ENCODE results near the gene CCDC12. TPM values are rescaled to one million over a fixed set of nuclear protein-coding genes. Genes with fewer than 3 reads are reported as not detected.

CCDC12 gene
- total and polyA plus RNA-seq, 2 donors (not counting 1 experiment from before 2014, with no cell fraction given) = 84.0 to 97.3 TPM

GRCh38 chr3:46934072-46934471, 42.5 kb downstream of the CCDC12 start:
- ChIA-PET POLR2A (no interaction called here), CTCF (interaction anchor here (1.1 to 13.6 kb wide), 5 partner anchors 12 to 61 kb away, joined by 3 to 146 read pairs (median 4); partner anchors contain the start of gene CCDC12)
- Histone ChIP-seq H3K27ac (ENCODE audit: low read length in 2 of 2) (peak overlapping the region in 1 of 2 donors; percentile 62), H3K36me3 (replicated peaks in 1 of 2; ENCODE audit: control extremely low read depth in 1 of 2, control insufficient read depth in 1 of 2, extremely low read depth in 1 of 2, insufficient read depth in 2 of 2, low read length in 1 of 2) (peaks cover 1 to 49% of the 10 kb centered on the region in 2 experiments), H3K27me3 (replicated peaks in 1 of 4; ENCODE audit: control extremely low read depth in 1 of 4, control insufficient read depth in 3 of 4, insufficient read depth in 4 of 4, low read length in 3 of 4) (no peaks in the 10 kb centered on the region), H3K9me3 (ENCODE audit: control extremely low read depth in 1 of 3, control insufficient read depth in 2 of 3, insufficient read depth in 1 of 3, low read length in 2 of 3) (peaks cover 0 to 4% (median 0%) of the 10 kb centered on the region in 3 donors), H4K20me1 (ENCODE audit: control insufficient read depth, insufficient read depth, low read length, poor library complexity, severe bottlenecking) (peaks cover 34% of the 10 kb centered on the region), H3K79me2 (ENCODE audit: control insufficient read depth, insufficient read depth, low read length) (peaks cover 92% of the 10 kb centered on the region), H3K4me3 (ENCODE audit: control extremely low read depth in 1 of 5, extremely low read depth in 1 of 5, insufficient read depth in 1 of 5, low read depth in 2 of 5, low read length in 4 of 5) (no peak overlapping the region), H3K9ac (ENCODE audit: low read length) (peak overlapping the region; percentile 7), H2AFZ (ENCODE audit: insufficient read depth, low read depth, low read length, poor library complexity, severe bottlenecking) (no peak overlapping the region), H3K4me1 (ENCODE audit: control insufficient read depth in 2 of 2, insufficient read depth in 2 of 2, low read length in 2 of 2) (peaks cover 69 to 95% of the 10 kb centered on the region in 2 donors), H3K4me2 (replicated peaks; ENCODE audit: low read depth, low read length, poor library complexity, severe bottlenecking) (no peak overlapping the region)
- WGBS (ENCODE audit: insufficient coverage) = 67% methylated on average over 1 of the region's 2 CpGs
- TF ChIP-seq, protein P1, sequence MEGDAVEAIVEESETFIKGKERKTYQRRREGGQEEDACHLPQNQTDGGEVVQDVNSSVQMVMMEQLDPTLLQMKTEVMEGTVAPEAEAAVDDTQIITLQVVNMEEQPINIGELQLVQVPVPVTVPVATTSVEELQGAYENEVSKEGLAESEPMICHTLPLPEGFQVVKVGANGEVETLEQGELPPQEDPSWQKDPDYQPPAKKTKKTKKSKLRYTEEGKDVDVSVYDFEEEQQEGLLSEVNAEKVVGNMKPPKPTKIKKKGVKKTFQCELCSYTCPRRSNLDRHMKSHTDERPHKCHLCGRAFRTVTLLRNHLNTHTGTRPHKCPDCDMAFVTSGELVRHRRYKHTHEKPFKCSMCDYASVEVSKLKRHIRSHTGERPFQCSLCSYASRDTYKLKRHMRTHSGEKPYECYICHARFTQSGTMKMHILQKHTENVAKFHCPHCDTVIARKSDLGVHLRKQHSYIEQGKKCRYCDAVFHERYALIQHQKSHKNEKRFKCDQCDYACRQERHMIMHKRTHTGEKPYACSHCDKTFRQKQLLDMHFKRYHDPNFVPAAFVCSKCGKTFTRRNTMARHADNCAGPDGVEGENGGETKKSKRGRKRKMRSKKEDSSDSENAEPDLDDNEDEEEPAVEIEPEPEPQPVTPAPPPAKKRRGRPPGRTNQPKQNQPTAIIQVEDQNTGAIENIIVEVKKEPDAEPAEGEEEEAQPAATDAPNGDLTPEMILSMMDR (IDR thresholded peaks at IDR 0.05) = no peak
- no peak for TF ChIP-seq EZH2 (IDR thresholded peaks at IDR 0.05; ENCODE audit: borderline replicate concordance, insufficient read depth, low read depth, low read length, poor library complexity, severe bottlenecking)
- Mint-ChIP-seq H3K4me1 (peaks cover 81% of the 10 kb centered on the region), H3K27ac (peak overlapping the region; percentile 68), H3K27me3 (no peaks in the 10 kb centered on the region), H3K9me3 (ENCODE audit: insufficient read depth) (no peaks in the 10 kb centered on the region), H3K4me3 (no peak overlapping the region)
- no peak for DNase-seq
- intact Hi-C loops (cut with micrococcal nuclease) = no loop called here
- ATAC-seq (ENCODE audit: low read depth) = no peak

- H2AFZ ChIP-seq (ENCODE audit: insufficient read depth, low read depth, low read length, poor library complexity, severe bottlenecking) = no peak overlapping the region
- H3K27ac ChIP-seq (ENCODE audit: low read length in 2 of 2) = peak overlapping the region; percentile 85 to 92
- intact Hi-C loops (cut with micrococcal nuclease) = no loop called here
- H3K27me3 ChIP-seq (replicated peaks in 1 of 4; ENCODE audit: control extremely low read depth in 1 of 4, control insufficient read depth in 3 of 4, insufficient read depth in 4 of 4, low read length in 3 of 4) = no peaks in the 10 kb centered on the region
- TF ChIP-seq, protein P1 (IDR thresholded peaks at IDR 0.05) = no peak
- TF ChIP-seq EZH2 (IDR thresholded peaks at IDR 0.05; ENCODE audit: borderline replicate concordance, insufficient read depth, low read depth, low read length, poor library complexity, severe bottlenecking) = no peak
- ChIA-PET POLR2A (interaction anchor here (0.6 to 1.3 kb wide), 3 partner anchors 10 to 50 kb away, joined by 3 to 4 read pairs (median 3); no protein-coding TSS in a partner anchor), CTCF (interaction anchor here (0.7 to 13.6 kb wide), 5 partner anchors 11 to 488 kb away, joined by 3 to 146 read pairs (median 4); partner anchors contain the start of gene CCDC12)
- H4K20me1 ChIP-seq (ENCODE audit: control insufficient read depth, insufficient read depth, low read length, poor library complexity, severe bottlenecking) = peaks cover 31% of the 10 kb centered on the region
- H3K27ac Mint-ChIP-seq = peak overlapping the region; percentile 94
- peaks cover 1 to 42% of the 10 kb centered on the region in 2 experiments for H3K36me3 ChIP-seq (replicated peaks in 1 of 2; ENCODE audit: control extremely low read depth in 1 of 2, control insufficient read depth in 1 of 2, extremely low read depth in 1 of 2, insufficient read depth in 2 of 2, low read length in 1 of 2)
- peak overlapping the region; percentile 68 for H3K4me2 ChIP-seq (replicated peaks; ENCODE audit: low read depth, low read length, poor library complexity, severe bottlenecking)
- peaks cover 87% of the 10 kb centered on the region for H3K79me2 ChIP-seq (ENCODE audit: control insufficient read depth, insufficient read depth, low read length)
- peaks cover 69 to 95% of the 10 kb centered on the region in 2 donors for H3K4me1 ChIP-seq (ENCODE audit: control insufficient read depth in 2 of 2, insufficient read depth in 2 of 2, low read length in 2 of 2)
- peaks cover 2 to 9% (median 7%) of the 10 kb centered on the region in 3 donors for H3K9me3 ChIP-seq (ENCODE audit: control extremely low read depth in 1 of 3, control insufficient read depth in 2 of 3, insufficient read depth in 1 of 3, low read length in 2 of 3)
- DNase-seq = no peak
- H3K4me1 Mint-ChIP-seq = peaks cover 83% of the 10 kb centered on the region
- peaks cover 3% of the 10 kb centered on the region for H3K9me3 Mint-ChIP-seq (ENCODE audit: insufficient read depth)
- no peak overlapping the region for H3K4me3 Mint-ChIP-seq
- no peak for ATAC-seq (ENCODE audit: low read depth)
- H3K27me3 Mint-ChIP-seq = no peaks in the 10 kb centered on the region
- no peak overlapping the region for H3K4me3 ChIP-seq (ENCODE audit: control extremely low read depth in 1 of 5, extremely low read depth in 1 of 5, insufficient read depth in 1 of 5, low read depth in 2 of 5, low read length in 4 of 5)
- WGBS (ENCODE audit: insufficient coverage) = 80% methylated on average over 6 of the region's 6 CpGs
- peak overlapping the region; percentile 8 for H3K9ac ChIP-seq (ENCODE audit: low read length)
These were observed 43.3 kb downstream of the CCDC12 start for GRCh38 chr3:46933261-46933660.

All from B cell (primary cell).